Measurements from ENCODE around the gene HSPA8. TPM values are rescaled to one million over a fixed set of nuclear protein-coding genes. Genes with fewer than 3 reads are reported as not detected.

The HSPA8 gene
- total and polyA plus RNA-seq, 3 experiments from 2014 or later, result 1,494 to 4,236 (median 3,972) TPM

DNA sequence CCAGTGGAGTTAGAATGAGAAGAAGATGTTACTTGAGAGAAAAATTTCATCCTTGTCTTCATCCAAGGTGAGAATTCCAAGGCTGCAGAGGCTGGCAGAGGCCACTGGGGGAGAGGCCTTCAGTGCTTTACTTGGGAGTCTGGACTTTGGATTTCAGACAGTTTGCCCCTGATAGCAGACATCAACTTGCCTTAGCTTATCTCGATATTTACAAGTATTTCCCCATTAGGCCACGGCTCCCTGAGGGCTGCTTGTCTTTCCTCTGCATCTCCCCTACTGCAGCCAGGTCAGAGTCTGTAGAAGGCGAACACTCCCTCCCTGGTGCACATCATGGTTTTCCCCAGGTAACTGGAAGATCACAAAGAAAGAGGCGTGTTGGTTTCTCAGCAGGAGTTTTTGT lies 50.4 kb downstream of the HSPA8 start:
- Histone ChIP-seq H3K4me3 (ENCODE audit: low read length) (no peak overlapping the region), H3K9me3 (ENCODE audit: low read length) (no peaks in the 10 kb centered on the region), H3K4me1 (ENCODE audit: insufficient read depth, low read length) (no peaks in the 10 kb centered on the region), H3K27ac (ENCODE audit: low read depth, low read length) (no peak overlapping the region), H3K27me3 (ENCODE audit: insufficient read depth, low read length, poor library complexity, severe bottlenecking) (no peaks in the 10 kb centered on the region), H3K36me3 (ENCODE audit: insufficient read depth, low read length) (no peaks in the 10 kb centered on the region)
- ChIA-PET CTCF (interaction anchor here (1.1 to 1.8 kb wide), 2 partner anchors 9 to 12 kb away, joined by 4 to 6 read pairs; no protein-coding TSS in a partner anchor), POLR2A (no interaction called here)
- peaks cover 0 to 20% of the 10 kb centered on the region in 2 donors for H3K27me3 Mint-ChIP-seq
- no peaks in the 10 kb centered on the region for H3K36me3 Mint-ChIP-seq
- no peak overlapping the region for H3K4me3 Mint-ChIP-seq
- no peaks in the 10 kb centered on the region for H3K4me1 Mint-ChIP-seq
- no peak for DNase-seq
- no peaks in the 10 kb centered on the region for H3K9me3 Mint-ChIP-seq
- no peak overlapping the region for H3K27ac Mint-ChIP-seq

Other genes starting within 250 kb of the HSPA8 start
- gene CRTAM, start 223.6 kb downstream of the HSPA8 start, total RNA-seq, result 10 to 100 TPM; 71.9 to 72.1 TPM
- gene CRTAM, start 223.6 kb downstream of the HSPA8 start, polyA plus RNA-seq, result 65.0 TPM
- 1 to 10 TPM; 4.3 to 4.9 TPM for gene JHY, start 179.4 kb downstream of the HSPA8 start, total RNA-seq
- 7.6 TPM for gene JHY, start 179.4 kb downstream of the HSPA8 start, polyA plus RNA-seq
- not detected for gene BSX, start 80.3 kb downstream of the HSPA8 start, total RNA-seq
- not detected for gene BSX, start 80.3 kb downstream of the HSPA8 start, polyA plus RNA-seq
- gene CLMP, start 133.1 kb upstream of the HSPA8 start, total RNA-seq, result under 1 TPM; 0.07 to 0.09 TPM
- 0.31 TPM for gene CLMP, start 133.1 kb upstream of the HSPA8 start, polyA plus RNA-seq

Data from CD8-positive, alpha-beta memory T cell (primary cell).